ENCODE measurements around the gene PRDX2. TPM values are rescaled to one million over a fixed set of nuclear protein-coding genes. Genes with fewer than 3 reads are reported as not detected.

The PRDX2 gene
- total RNA-seq, 1 experiment from 2014 or later = 271 TPM

GRCh38 chr19:12763100-12763499, 38.5 kb downstream of the PRDX2 start:
- H4K20me1 ChIP-seq (ENCODE audit: insufficient read depth) = peaks cover 3% of the 10 kb centered on the region; the same call in 1 of the 2 replicates
- no peak overlapping the region for H3K27ac ChIP-seq
- H3K9me3 ChIP-seq (ENCODE audit: insufficient read depth, low read depth) = no peaks in the 10 kb centered on the region
- H3K36me3 ChIP-seq (ENCODE audit: low read depth) = peaks cover 6% of the 10 kb centered on the region; the same call in 1 of the 2 replicates
- no peak for DNase-seq
- H3K79me2 ChIP-seq (ENCODE audit: low read depth) = no peaks in the 10 kb centered on the region
- no TSS peak for BruUV-seq (replicated peaks)
- peaks cover 54% of the 10 kb centered on the region for H3F3A ChIP-seq (ENCODE audit: insufficient read depth, low read depth)
- TF ChIP-seq EZH2 (IDR thresholded peaks at IDR 0.05; ENCODE audit: low read depth) (no peak), CTCF (conservative IDR thresholded peaks at IDR 0.05) (no peak)
- H3K4me1 ChIP-seq (replicated peaks; ENCODE audit: insufficient read depth) = no peaks in the 10 kb centered on the region
- H3K27me3 ChIP-seq (ENCODE audit: insufficient read depth, low read depth) = no peaks in the 10 kb centered on the region
- H2AFZ ChIP-seq = no peak overlapping the region
- no peaks in the 10 kb centered on the region for H3K9me2 ChIP-seq (ENCODE audit: insufficient read depth)
- CTCF ChIA-PET = interaction anchor here (0.5 kb wide), 1 partner anchor 85 kb away, joined by 4 read pairs; no protein-coding TSS in a partner anchor
- no peak overlapping the region for H3K4me3 ChIP-seq
- intact Hi-C loops (cut with micrococcal nuclease; ENCODE audit: unreplicated experiment) = no loop called here
- no peak overlapping the region for H3K4me2 ChIP-seq
- POLR2A ChIA-PET (ENCODE audit: unreplicated experiment) = interaction anchor here (0.5 kb wide), 1 partner anchor 31 kb away, joined by 38 read pairs; no protein-coding TSS in a partner anchor

- no TSS peak for BruUV-seq (replicated peaks)
- CTCF ChIA-PET = interaction anchor here (0.6 to 1.4 kb wide), 6 partner anchors 15 to 88 kb away, joined by 4 to 8 read pairs (median 4); partner anchors contain the start of gene TNPO2
- POLR2A ChIA-PET (ENCODE audit: unreplicated experiment) = no interaction called here
Observed at GRCh38 chr19:12759686-12760085, 41.9 kb downstream of the PRDX2 start.

More at GRCh38 chr19:12759686-12760085, 41.9 kb downstream of the PRDX2 start:
- Histone ChIP-seq H2AFZ (no peak overlapping the region), H3K4me2 (no peak overlapping the region), H3F3A (ENCODE audit: insufficient read depth, low read depth) (peaks cover 55% of the 10 kb centered on the region), H4K20me1 (ENCODE audit: insufficient read depth) (0 out of 2 replicates have a peak, but pooled peaks cover 3% of the 10 kb centered on the region), H3K27me3 (ENCODE audit: insufficient read depth, low read depth) (no peaks in the 10 kb centered on the region), H3K27ac (no peak overlapping the region), H3K9me2 (ENCODE audit: insufficient read depth) (no peaks in the 10 kb centered on the region), H3K4me3 (no peak overlapping the region), H3K36me3 (ENCODE audit: low read depth) (0 out of 2 replicates have a peak, but pooled peaks cover 3% of the 10 kb centered on the region), H3K79me2 (ENCODE audit: low read depth) (no peaks in the 10 kb centered on the region), H3K9me3 (ENCODE audit: insufficient read depth, low read depth) (no peaks in the 10 kb centered on the region), H3K4me1 (replicated peaks; ENCODE audit: insufficient read depth) (peaks cover 6% of the 10 kb centered on the region; the same call in 1 of the 2 replicates)
- intact Hi-C loops (cut with micrococcal nuclease; ENCODE audit: unreplicated experiment) = loop anchor here (1.0 kb wide), 1 partner anchor 37 kb away; no protein-coding TSS in a partner anchor
- no peak for DNase-seq
- TF ChIP-seq EZH2 (IDR thresholded peaks at IDR 0.05; ENCODE audit: low read depth) = no peak
- TF ChIP-seq CTCF (conservative IDR thresholded peaks at IDR 0.05) = no peak
